HL-60/S4 treated with retinoic acid at 250 ng/mL for 4 days and 3 days (cell line): Measurements from ENCODE around the gene ALX1.

Experiments
- in situ Hi-C: fragments of 300-500 bp; cut with MboI; formaldehyde crosslinking; loops from 2 replicates; pipeline ENCODE4 v1.7.0; 2022; ENCODE audit warnings: low sequenced_read_pairs

The ALX1 gene

GRCh38 chr12:85280165-85280983 is at the start of gene ALX1:
TSS of gene ALX1 (plus strand) at chr12:85280220. CDS start at chr12:85280262, 42 bp downstream.
- in situ Hi-C loops, result no loop called here

- in situ Hi-C loops, result no loop called here
Observed at GRCh38 chr12:85237327-85237726, 42.7 kb upstream of the ALX1 start.

- in situ Hi-C loops, result no loop called here
Observed at GRCh38 chr12:85244561-85244960, 35.5 kb upstream of the ALX1 start.

GRCh38 chr12:85253853-85254252 is 26.2 kb upstream of the ALX1 start:
- in situ Hi-C loops, result no loop called here

DNA sequence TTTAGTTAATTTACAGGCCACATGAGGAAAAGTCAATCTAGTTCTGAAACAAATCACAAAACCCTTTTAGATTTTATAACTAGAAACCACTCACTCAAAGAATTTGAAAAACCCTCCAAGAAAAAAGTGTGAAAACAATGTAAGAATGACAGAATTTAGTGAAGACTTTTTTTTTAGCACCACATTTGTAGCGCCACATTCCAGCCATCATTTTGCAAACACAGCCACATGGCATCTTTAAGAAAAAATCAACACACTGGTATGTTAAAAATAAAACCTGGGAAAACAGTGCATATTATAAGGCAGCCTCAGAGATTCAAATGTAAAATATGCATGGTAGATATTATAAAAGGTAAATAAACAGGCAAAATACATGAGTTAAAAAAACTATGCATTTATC is 22.3 kb upstream of the ALX1 start:
- in situ Hi-C loops, result no loop called here

DNA sequence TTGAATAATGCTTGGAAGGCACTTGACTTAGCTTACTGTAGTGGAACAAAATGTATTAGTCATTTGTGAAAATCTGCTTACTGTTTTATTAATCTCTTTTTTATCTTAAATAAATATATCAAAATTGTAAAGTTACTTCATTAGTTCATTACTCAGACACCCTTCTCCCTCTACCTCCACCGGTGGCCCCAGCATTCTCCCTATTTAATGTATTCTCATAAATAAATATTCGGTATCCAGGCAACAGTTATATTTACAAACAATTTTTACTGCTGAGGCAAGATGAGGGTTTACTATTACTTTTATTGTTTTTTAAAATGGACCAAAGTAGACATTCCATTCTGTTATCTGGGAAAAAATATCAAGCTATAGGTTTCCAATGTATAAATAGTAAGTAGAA is 19.6 kb upstream of the ALX1 start:
- in situ Hi-C loops, result no loop called here

DNA sequence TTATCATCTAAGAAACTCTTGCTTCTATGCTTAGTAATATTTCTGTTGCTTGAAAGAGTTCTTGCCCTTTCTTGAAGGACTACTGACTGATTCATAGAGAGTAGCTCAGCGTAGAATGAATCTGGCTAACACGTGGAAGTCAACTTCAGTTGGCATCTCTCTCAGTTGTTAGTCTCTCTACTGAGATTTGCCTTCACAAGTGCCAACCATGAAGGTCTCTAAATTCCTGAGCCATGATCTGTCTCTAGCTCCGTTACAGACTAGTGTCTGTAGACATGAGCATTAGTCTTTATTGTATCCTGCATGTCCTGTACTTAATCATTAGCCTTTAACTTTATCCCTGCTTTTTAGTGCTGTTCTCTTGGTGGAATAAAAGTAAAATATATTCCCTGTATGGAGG is 19.1 kb upstream of the ALX1 start:
- in situ Hi-C loops, result no loop called here

GRCh38 chr12:85266356-85266755 is 13.7 kb upstream of the ALX1 start:
- in situ Hi-C loops, result no loop called here

DNA sequence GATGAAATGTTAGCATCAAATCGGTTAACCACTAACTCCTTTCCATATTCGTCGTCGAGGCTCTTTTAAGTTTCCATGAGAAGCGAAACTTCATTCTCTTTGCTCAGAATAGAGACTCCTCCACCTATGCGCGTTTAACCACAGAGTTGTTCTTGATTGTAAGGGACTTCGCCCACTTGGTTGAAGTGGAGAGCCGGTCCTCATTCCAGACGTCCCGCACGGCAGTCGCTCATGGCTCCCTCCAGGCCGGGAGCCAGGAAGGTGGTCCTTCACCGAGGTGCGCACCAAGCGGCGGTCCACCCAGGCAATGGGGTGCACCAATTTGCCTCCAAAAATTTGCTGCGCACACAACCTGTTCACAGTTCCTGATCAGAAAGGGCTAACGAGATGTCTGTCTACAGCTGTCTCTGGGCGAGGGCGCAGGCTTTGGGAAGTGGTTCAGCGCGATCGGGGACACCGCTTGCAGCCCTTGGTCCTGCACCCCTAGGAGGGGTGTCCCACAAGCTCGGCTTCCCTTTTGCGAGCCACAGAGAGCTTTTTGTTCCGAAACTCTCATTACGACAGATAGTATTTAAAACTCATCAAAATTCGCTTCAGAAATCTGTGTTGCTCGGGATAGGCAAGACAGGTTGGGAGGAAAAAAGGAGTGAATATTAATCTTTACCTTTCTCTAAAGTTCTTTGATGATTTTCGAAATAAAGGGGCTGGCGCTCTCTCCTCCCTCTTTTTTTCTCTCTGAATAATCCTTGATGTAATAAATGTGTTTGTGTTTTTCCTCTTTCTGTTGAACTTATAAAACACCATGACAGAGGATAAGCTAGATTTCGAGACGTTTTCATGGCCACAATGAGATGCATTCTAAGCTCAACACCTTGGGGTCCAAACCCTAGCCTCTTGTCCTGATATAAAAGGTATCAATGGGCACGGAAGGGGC is 6.4 kb upstream of the ALX1 start:
- in situ Hi-C loops, result no loop called here

- in situ Hi-C loops, result no loop called here
Observed at GRCh38 chr12:85274315-85274651, 5.7 kb upstream of the ALX1 start.

DNA sequence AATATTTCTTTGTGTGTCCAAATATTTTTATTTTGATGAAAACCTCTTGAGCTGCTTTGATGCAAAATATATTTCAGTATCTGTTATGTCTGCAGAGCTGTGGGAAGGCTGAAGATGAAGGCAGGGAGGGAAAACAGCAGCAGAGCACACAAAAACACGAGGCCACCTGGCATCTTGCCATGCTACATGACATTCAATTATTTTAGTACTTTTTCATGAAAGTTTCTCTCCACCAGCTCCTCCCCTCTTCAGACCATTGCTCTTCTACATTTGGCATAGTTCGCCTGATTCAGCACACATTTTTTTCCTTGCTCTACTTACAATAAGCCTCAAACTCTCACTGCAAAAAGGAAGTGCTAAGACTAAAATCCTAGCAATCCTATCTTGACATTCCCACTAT is 4.6 kb upstream of the ALX1 start:
- in situ Hi-C loops, result no loop called here

DNA sequence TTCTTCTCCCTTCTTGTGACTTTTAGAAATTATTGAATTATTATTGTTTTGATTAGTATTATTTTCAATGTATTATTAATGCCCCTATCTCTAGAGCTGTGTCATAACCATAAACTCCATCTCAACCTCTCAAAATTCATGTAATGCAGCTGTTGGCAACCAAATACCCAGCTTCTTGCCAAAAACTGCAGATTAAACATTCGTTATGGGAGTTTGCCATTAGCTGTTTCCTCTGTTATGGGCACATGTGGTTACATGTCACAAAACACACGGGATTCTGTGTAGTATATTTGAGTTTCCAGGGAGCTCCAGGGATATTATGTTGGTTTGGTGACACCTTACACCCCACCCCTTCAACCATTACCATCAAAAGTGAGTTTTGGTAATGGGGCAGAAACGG is 2.8 kb upstream of the ALX1 start:
- in situ Hi-C loops, result no loop called here

DNA sequence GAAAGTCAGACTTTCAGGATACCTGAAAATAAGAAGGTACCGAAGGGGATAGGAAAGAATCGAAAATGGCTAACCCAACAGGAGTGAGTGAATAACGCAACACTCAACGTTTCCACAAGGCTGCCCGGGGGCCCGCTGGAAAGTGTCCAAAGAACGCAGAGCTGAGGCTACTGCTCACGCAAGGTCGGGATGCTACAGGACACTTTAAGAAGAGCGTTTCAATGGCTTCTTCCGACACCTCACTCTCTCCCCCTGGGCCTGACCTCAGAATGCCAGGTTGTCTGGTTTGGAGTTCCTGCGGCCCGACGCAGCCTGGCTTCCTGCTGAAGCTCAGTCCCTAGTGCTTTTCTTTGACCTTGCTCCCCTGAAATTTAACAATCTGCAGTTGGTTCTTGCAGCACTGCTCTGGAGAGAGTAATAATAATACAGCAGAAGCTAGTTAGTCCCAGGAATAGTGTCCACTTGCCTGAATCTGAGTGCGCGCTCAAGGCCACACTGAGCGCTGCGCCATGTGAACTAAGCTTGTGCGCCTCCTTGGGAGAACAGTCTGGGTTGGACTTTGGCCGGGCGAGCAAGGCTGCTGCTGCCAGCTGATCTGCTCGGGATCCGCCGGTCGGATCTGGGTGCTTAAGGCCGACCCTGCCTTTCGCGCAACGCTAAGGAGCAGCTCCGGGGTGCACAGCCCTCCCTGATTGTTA is 2.0 kb upstream of the ALX1 start:
- in situ Hi-C loops, result no loop called here

DNA sequence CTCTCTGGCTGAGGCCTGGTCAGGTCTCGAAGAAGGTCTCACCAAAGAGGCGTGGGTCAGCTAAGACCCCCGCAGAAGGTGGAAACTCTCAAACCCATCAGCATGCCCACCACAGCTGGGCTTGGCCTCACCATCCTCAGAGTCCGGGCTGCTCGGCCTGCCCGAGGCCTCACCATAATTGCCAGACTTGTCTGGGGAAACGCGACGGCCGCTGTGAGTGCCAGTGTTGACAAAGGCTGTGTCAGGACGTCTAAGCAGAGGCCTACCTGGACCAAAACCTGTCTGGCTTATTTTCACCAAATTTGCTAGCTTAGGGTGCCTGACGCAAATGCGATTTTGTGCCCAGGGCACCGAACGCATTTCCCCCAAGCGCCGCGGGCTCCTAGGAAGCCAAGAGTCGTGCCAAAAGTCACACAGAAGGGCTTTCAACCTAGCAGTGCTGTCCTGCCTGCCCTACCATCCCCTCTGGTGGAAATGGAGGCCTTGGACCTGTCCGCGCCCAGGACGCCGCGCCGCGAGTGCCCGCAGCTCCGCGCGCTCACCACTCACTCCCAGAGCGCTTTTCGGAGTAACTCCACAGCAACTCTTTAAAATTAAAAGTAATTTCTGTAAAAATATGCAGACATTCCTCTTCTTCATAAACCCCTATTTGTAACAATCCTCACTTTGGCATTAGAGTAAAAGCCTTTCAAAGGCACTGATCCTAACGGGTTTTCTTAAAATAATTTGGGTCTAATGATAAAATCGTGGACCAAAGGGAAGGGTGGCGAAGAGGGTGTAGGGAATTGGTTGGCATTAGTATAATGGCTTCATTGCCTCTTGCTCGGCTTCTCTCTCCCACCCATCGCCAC is 1.2 kb upstream of the ALX1 start:
- in situ Hi-C loops, result no loop called here

DNA sequence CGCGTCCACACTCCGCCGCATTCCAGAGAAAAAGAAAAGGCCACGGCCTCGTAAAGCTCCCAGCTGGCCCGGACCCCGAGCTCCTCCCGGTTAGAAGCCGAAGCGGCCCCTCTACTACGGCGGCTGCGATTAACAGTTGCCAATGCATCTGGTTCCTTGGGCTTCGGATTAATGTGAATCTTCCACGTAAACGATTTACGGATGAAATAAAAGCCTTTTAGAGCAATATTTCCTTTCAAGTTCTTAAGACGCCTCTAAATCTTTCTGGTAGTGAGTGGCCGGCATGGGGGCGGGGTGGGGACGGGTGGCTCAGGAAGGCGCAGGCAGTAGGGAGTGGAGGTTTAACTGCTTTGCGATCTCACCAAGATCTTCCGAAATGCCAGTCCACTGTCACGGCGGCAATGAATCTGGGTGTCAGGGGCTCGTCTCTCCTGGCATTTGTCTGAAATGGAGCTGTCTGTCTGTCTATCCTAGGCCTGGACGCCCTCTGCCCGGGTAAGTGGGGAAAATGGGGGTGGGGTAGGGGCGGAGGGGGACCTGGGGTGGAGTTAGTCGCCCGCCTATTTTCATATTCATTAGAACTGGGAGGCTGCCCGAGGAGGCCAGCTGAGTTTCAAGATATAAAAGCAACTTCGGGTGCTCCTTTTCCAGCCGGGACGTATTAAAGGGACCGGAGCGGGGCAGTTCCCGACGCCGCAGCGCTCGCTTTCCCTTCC is 413 bp upstream of the ALX1 start:
- in situ Hi-C loops, result no loop called here

- in situ Hi-C loops, result no loop called here
Observed at GRCh38 chr12:85280984-85281630, 1.1 kb downstream of the ALX1 start.

GRCh38 chr12:85281636-85282312 is 1.8 kb downstream of the ALX1 start:
- in situ Hi-C loops, result no loop called here

DNA sequence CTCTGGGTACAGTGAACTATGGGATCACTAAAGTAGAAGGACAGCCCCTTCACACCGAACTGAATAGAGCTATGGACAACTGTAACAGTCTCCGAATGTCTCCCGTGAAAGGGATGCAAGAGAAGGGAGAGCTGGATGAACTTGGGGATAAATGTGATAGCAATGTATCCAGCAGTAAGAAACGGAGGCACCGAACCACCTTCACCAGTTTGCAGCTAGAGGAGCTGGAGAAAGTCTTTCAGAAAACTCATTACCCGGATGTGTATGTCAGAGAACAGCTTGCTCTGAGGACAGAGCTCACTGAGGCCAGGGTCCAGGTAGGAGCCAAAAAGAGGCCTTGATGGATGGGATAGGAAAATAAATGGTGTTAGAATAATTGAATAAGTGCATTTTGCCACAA is 3.5 kb downstream of the ALX1 start:
- in situ Hi-C loops, result no loop called here

- in situ Hi-C loops, result no loop called here
Observed at GRCh38 chr12:85296362-85296761, 16.3 kb downstream of the ALX1 start.
